Right lung (tissue), 5 donors: Measurements from ENCODE around the gene ASIC3. TPM values are rescaled to one million over a fixed set of nuclear protein-coding genes. Genes with fewer than 3 reads are reported as not detected.

Experiments used
- DNase-seq, 2 donors: peaks; one replicate each; pipeline ENCODE4 v3.0.0-alpha.2; 2013
- polyA plus RNA-seq, 5 donors: library from polyadenylated mRNA; unstranded; fragments of 120-200 nt; gene quantifications; one replicate each; pipeline versions ENCODE4 v1.2.1 to v1.2.3, GENCODE V29; 2013; ENCODE audit warnings: inconsistent platforms in 1 of 5, low replicate concordance in 1 of 5; ENCODE audit not compliant: insufficient read length in 5 of 5, insufficient read depth in 1 of 5

Gene ASIC3
- polyA plus RNA-seq, 5 donors = 2.2 to 7.0 (median 4.5) TPM

DNA sequence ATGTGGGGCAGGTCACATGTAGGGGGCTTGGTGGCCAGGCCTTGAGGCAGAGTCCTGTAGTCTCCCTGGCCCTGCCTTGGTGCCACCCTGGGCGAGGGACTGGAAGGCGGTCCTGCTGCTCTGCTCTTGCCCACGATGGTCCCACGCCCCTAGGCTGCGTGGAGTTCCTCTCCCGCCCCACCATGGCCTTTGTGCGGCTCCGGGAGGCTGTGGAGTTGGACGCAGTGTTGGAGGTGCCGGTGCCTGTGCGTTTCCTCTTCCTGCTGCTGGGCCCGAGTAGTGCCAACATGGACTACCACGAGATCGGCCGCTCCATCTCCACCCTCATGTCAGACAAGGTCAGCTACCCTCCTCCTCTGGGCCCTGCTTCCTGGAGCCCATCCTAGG, 22.2 kb downstream of the ASIC3 start:
- DNase-seq = no peak

DNA sequence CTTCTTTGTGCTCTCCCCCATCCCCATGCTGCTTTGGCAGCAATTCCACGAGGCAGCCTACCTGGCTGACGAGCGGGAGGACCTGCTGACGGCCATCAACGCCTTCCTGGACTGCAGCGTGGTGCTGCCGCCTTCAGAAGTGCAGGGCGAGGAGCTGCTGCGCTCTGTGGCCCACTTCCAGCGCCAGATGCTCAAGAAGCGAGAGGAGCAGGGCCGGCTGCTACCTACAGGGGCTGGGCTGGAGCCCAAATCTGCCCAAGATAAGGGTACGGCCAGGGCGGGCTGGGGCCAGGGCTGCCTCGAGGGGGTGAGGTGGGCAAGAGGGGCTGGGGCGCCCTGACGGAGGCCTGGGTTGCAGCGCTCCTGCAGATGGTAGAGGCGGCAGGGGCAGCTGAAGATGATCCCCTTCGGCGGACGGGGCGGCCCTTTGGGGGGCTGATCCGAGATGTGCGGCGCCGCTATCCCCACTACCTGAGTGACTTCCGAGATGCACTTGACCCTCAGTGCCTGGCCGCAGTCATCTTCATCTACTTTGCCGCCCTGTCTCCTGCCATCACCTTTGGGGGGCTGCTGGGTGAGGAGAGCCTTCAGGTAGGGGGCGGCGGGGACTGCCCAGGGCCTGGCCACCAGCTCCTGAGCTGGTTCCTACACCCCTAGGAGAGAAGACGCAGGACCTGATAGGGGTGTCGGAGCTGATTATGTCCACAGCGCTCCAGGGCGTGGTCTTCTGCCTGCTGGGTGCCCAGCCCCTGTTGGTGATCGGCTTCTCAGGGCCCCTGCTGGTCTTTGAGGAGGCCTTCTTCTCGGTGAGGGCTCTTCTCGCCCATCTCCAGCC, 22.9 kb downstream of the ASIC3 start:
- no peak for DNase-seq

DNA sequence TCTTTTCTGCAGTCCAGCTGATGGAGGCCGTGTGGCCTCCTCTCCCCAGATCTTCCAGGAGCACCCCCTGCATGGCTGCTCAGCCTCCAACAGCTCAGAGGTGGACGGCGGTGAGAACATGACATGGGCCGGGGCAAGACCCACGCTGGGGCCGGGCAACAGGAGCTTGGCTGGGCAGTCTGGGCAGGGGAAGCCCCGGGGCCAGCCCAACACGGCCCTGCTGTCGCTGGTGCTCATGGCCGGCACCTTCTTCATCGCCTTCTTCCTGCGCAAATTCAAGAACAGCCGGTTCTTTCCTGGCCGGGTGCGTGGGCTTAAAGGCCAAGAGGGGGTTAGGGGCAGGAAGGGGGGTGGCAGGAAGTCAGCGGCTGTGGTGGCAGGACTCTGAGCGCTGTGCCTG, 25.7 kb downstream of the ASIC3 start:
- no peak for DNase-seq

DNA sequence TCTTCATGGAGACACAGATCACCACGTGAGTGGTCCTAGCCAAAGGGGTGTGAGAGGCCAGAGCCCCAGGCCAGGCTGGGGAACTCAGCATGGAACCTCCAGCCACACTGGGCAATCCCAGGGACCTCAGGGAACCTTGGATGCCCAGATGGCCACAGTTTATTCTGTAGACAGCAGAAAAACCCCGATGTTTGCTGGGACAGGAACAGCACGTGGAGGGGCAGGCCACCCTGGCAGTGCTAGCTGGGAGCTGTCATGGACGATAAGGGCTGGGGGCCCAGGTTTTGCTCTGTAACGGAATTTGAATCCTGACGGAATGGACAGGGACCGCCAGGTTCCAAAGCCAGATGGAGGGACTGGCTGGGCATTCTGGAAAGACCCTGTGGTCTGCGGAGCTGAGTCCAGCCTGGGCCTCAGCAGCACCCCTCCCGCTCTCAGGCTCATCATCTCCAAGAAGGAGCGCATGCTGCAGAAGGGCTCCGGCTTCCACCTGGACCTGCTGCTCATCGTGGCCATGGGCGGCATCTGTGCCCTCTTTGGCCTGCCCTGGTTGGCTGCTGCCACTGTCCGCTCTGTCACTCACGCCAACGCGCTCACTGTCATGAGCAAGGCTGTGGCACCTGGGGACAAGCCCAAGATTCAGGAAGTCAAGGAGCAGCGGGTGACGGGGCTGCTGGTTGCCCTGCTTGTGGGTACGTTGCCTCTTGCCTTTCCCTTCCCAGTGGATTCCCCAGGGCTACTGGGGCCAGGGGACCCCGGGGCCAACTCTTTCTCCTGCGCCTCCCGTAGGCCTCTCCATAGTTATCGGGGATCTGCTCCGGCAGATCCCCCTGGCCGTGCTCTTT, 26.7 kb downstream of the ASIC3 start:
- no peak for DNase-seq

DNA sequence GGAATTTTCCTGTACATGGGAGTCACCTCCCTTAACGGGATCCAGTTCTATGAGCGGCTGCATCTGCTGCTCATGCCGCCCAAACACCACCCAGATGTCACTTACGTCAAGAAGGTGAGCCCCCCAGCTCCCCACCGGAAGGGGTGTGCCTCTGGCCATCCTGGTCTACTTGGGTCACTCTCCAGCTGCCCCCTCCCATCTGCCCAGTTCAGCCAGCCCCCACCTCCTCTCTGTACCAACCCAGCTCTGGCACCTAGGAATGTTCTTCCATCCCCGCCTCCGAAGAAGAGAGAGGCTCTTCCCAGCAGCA, 27.3 kb downstream of the ASIC3 start:
- DNase-seq = no peak

DNA sequence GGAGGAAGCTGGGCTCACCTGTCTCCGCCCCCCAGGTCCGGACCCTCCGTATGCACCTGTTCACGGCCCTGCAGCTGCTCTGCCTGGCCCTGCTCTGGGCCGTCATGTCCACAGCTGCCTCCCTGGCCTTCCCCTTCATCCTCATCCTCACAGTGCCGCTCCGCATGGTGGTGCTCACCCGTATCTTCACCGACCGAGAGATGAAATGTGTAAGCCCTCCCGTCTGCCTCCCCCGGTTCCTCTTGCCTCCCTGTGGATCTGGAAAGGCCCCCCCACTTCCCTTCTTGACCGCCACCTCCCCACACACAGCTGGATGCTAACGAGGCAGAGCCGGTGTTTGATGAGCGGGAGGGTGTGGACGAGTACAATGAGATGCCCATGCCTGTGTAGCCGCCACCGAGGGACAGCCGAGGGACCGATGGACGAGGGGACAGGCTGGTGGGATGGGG, 27.7 kb downstream of the ASIC3 start:
- DNase-seq = no peak

DNA sequence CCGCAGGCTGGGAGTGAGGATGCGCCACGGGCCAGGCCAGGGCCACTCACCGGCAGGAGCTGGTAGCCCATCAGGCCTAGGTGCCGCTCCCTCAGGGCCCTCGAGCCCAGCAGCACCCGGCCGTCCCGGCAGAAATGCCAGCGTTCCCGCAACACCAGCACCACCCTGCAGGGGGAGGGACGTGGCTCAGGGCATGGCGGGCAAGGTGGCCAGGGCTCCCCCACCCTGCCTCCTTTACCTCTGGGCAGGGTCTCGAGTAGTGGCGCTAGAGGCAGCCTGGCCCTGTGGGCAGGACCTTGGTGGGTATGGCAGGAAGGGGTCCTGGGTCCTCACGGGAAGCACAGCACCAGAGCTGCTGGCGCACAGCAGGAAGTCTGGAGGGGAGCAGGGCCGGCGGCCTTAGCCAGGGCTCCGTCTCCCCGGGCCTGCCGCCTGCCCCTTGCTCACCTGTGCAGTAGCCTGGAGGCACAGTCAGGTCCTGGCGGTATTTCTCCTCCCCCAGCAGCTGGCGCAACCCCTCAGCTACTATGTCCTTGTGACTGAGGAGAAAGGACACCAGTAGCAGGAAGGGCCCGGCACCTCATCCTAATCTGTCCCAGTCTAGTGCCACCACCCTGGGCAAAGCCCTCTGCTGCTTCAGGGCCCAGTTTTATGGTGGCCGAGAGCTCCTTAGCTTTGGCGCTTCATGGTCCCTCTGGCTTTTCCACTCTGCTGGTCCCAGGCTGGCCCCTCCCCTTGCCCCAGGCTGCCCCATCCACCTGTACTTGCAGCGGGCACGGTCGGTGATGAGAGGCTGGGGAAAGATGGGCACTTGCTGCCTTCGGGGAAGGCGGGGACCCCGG, 28.8 kb downstream of the ASIC3 start:
- DNase-seq = no peak

DNA sequence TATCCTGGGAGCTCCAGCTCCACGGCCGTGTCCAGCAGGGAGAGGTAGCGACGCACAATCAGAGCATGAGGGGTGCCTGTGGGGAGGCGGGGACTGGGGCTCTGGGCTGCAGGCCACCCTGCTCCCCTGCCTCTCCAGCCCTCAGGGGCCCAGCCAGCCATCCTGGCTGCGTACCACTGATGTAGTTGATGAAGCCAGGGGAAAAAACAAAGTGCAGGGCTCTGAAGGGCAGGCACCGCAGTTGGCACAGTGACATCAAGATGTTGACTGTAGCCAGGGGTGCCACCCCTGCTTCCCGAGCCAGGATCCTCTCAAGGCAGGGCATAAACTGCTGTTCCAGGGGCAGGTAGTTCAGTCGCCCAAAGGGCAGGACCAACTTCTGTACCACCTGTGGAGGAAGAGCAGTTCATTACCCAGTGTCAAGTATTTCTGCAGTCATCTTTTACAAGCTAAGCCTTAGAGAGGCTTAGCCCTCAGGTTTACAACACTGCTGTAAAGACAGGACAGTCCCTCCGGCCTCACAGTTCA, 29.4 kb downstream of the ASIC3 start:
- DNase-seq = no peak

DNA sequence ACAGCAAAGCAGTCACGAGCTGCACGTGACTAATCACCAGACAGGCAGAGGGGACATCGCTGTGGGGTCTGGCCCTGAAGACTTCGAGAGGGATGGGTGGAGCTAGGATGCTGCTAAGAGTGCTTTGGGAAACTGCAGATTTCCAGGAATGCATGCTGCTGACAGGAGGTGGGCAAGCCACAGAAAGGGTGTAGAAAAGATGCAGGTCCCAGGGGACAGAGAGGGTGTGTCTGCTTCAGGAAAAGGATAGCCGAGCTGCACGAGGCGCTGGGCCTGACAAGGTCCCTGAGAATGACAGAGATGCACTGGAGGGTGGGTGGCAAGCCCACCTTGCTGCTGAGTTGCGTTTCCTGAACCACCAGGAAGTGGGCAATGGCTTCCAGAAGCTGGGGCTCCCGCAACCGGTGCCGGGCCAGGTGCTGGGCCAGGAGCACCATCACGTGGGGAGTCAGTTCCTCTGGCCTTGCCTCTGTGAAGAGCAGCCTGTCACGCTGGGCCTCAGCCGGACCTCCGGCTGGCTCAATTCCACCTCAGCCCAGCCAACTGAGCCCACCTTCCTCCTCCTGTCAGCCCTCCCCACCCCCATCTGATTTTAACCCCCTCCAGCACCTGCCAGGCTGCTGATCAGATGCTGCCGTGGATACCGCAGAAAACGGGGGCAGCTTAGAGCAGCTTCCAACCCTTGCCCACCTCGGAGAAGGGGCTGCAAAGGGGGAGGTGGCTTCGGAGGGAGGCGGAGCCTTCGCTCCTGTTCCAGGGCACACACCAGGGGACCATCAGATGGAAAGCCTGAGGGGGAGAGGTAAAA, 30.1 kb downstream of the ASIC3 start:
- no peak for DNase-seq

DNA sequence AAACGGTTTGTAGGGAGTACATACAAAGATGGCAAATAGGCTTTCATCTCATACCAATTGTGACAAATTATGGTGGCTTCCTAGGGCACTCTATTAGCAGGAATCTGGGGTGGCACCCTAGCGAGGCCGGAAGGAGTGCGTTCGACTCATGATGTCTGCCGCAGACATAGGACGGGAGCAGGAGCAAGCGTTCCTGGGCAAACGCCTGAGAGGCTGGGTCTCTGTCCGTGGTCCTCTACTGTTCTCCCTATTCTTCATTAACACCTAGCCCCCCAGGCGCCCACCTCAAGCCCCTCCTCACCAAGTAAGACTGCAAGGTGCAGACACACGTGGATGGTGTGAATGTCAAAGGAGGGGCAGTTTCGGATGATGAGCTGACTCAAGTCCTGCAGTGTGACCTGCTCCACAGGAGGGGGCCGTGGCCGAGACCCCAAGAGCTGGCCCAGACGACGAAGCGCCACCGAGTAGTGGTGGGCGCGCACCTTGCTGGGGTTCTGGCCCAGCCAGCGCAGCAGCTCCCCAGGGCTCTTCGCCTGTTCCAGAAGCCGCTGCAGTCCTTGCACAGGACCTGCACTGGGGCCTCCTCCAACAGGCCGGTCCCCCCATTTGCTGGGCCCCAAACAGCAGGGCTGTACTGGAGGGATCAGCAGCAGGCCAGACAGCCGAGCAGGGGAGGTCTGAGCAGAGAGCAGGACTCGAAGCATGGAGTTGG, 31.0 kb downstream of the ASIC3 start:
- no peak for DNase-seq

DNA sequence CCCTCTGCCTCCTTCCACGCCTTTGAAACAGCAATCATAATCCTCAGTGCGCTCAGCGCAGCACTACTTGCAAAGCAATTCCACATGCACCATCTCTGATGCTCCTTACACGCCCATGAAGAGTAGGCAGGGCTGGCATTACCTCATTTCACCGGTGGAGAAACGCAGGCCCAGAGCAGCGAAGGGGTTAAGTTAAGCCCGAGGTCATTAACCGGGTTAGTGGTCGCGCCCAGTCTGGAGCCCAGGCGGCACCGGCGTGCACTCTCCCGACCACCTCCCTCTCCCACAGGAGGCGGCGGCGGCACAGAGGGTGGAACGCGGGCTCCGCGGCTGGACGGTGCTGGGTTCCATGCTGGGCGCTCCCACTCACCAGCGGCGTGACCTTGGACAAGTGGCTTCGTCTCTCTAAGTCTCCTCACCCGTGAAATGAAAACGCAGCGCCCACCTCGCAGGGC, 31.8 kb downstream of the ASIC3 start:
- no peak for DNase-seq

DNA sequence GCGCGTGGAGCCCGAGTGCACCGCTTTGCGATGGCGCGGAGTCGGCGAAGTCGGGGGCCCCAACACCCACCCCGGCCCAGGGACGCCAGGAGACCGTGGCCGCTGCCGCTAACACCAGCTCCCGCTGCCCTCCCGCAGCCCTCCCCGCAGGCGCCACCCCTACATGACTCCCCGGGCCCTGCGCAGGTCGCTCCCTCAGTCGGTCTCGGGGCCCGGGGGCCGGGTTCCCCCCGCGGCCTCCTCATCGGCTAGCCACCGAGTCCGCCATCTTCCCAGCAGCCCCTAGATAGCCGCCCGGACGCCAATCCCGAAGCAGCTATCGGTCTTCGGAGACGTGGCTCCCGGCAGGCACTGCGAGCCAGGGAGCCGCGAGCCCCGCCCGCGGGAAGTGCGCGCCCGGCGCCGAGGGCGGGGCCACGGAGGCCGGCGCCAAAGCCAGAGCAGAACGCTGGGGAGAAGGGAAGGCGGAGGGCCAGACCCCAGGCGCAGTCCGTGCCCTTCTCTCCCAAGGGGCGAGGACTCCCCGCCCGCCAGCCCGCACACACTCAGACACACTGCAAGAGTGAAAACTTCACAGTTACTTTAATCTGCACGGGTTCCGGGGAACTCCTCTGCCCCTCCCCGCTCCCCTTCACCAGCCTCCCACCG, 32.3 kb downstream of the ASIC3 start, which contains the start of gene FASTK:
FASTK (minus strand) TSS at position 288 of the 648 bp plus-strand sequence; CDS start at position 245, 43 bp downstream.
- peak; percentile 88 to 90 for DNase-seq

DNA sequence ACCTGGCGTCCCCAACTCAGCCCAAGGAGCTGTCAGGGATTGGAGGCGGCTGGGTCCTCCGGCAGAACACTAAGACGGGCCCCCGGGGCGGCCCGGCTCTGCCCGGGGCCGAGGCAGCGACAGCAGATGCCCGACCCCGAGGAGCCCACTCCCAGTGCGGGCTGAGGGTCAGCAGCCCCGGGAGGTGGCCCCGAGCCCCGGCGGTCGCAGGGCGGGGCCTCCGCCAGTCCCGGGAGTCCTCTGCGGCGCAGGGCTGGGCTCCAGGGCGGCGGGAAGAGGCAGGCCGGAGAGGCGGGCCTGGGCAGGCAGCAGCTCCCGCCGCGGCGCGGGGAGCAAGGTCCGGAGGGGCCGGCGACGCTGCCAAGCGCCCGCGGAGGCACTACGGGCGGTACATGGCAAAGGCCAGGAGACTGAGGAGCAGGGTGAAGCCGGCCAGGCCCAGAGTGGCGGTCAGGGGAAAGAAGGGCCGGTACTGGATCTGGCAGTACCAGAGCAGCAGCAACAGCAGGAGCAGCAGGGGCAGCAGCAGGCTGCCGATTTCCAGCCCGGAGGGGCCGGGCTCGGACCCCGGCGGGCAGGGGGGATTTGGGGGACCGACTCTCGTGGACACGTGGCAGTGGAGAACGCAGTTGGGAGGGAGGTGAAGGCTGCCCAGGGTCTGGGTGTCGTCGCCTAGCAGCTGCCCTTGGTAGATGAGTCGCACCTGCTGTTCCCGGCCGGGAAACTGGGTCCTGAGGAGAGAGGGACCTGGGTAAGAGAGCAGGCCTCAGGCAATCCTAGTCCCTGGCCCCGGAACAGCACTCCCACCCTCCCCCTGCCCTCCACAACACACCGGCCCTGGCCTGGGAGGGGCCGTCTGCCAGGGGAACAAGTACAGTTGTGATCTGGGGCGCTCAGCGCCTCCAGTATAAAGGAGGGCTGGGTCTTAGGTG, 33.1 kb downstream of the ASIC3 start:
- no peak for DNase-seq

DNA sequence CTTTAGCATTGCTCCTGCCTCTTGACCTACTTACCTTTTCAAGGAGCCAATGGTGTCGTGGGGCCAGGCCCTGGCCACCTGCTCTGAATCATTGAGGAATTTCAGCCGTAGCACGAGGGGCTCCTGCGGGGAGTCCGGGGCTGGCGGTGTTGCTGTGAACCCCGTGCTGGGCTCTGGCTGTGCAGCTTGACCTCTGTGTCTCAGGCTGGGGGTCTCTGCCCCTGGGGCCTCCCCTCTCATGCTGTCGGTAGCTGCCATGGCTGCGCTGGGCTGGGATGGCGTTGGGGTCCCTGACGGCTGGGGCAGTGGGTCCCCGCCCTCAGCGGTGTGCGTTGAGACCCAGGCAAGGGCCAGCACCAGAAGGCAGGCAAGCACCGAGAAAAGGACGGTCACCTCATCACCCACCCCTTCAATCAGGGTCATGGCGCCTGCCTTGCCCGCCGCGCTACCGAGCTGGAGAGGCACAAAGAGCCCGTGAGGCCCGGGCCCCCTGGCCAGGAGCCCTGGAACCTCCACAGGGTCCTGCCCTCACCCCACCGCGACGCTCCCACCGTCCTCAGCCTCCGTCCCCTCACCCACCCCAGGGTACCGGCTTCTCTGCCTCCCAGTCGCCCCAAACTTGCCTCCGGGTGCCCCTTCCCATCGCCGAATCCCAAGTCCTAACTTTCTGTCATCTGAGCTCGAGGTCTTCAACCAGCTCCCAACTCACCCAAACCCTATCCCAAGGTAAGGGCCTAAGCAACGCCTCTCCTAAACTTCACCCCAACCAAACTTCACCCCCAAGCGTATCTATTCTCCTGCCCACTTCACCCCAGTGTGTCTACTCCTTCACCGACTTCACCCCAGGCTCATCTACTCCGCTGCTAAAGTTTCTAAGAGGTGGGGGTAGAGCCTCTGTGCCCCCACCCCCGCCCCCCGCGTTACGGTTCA, 34.1 kb downstream of the ASIC3 start:
- DNase-seq = no peak

DNA sequence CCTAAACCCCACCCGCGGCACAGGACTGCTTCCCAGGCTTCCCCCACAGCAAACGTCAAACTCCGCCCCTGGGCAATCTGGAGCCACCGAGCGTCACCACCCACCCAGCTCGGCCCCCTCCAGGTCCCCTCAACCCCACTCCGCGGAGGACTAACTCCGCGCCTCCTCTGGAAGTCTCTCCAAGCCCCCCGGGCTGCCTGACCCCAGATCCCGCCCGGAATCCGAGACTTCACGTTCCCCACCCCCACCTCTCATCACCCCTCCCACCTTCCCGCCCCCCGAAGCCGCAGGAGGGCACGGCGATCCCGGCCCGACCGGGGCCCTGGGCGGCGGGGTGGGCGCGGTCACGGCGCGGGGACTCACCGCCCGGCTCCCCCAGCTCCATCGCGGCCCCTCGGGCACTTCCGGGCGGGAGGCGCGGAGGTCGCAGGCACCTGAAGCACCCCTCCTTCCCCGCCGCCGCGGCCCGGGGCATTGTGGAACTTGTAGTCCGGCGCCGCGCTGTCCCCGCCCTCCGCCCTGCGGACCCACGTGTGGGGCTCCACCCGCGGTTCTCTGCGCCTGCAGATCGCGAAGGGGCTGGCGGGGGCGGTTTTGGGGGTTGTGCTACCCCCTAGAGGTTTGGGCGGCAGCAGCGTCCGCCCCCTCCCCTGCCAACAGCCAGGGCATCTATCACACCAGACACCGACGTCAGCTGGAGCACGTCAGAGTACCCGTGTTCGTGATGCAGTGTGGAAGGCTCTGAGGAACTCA, 34.9 kb downstream of the ASIC3 start, which contains the start of gene TMUB1:
TMUB1 (minus strand) TSS at position 423 of the 753 bp plus-strand sequence. CDS start 930 bp downstream, outside the sequence.
- DNase-seq = no peak

DNA sequence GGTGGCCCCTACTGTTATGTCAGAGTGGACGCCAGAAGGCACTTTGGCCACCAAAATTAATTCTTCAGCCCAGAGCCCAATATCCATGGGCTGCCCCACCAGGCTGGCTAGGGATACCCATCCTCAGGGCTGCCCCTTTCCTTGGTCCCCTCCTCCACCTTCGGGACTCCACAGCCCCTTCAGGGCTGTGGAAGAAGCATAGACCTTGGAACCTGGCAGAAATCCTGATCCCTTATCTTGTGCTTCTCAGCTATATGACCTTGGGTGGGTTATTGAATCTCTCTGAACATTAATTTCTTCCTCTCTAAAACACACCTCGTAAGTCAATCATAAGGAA, 35.5 kb downstream of the ASIC3 start:
- no peak for DNase-seq

DNA sequence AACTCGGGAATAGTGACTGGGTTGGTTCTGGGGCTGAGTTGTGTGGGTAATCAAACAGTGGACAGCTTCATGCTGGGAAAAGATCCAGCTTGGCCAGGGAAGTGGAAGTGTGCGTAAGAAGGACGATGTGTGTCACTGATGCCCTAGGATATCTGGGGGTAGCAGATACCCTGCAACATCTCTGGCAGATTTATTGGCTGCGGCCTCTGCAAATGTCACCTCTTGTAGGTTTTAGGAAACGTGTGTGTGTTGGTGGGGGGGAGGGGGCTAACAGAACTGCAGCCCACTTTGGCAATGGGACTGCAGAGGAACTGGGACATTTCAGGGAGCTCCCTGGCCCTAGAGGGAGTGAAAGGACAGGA, 37.0 kb downstream of the ASIC3 start:
- DNase-seq = no peak
